ENCODE measurements around the gene S1PR1. TPM values are rescaled to one million over a fixed set of nuclear protein-coding genes. Genes with fewer than 3 reads are reported as not detected.
"Not testable (repeated sequence)": the region's sequence is repeated elsewhere in the genome, so short reads cannot be mapped to it uniquely, and the experiment has no call there.

S1PR1 gene
- total and polyA plus RNA-seq, 2 donors: 17.1 to 45.6 TPM

GRCh38 chr1:101196668-101197067 is 40.2 kb upstream of the S1PR1 start:
- H3K4me3 ChIP-seq (ENCODE audit: low read length in 2 of 2): no peak overlapping the region
- DNase-seq (ENCODE audit: low read depth in 6 of 9, low spot score in 9 of 9): no peak
- 100% methylated on average over 2 of the region's 2 CpGs for WGBS
- H3K9me3 ChIP-seq (ENCODE audit: control insufficient read depth in 2 of 2, insufficient read depth in 1 of 2, low read length in 1 of 2): no peaks in the 10 kb centered on the region
- H3K27me3 ChIP-seq (ENCODE audit: control insufficient read depth in 2 of 2, insufficient read depth in 1 of 2, low read length in 1 of 2): no peaks in the 10 kb centered on the region
- H3K36me3 ChIP-seq (ENCODE audit: control insufficient read depth in 2 of 2, insufficient read depth in 2 of 2, low read length in 1 of 2): no peaks in the 10 kb centered on the region
- H3K27ac ChIP-seq (ENCODE audit: low read depth in 1 of 2, low read length in 1 of 2): no peak overlapping the region
- no peaks in the 10 kb centered on the region for H3K4me1 ChIP-seq (ENCODE audit: control insufficient read depth in 2 of 2, insufficient read depth in 2 of 2, low read length in 2 of 2)

GRCh38 chr1:101198842-101199636 is 37.8 kb upstream of the S1PR1 start:
- WGBS: 94% methylated on average over 8 of the region's 8 CpGs
- Histone ChIP-seq H3K9me3 (ENCODE audit: control insufficient read depth in 2 of 2, insufficient read depth in 1 of 2, low read length in 1 of 2) (no peaks in the 10 kb centered on the region), H3K27ac (ENCODE audit: low read depth in 1 of 2, low read length in 1 of 2) (no peak overlapping the region), H3K27me3 (ENCODE audit: control insufficient read depth in 2 of 2, insufficient read depth in 1 of 2, low read length in 1 of 2) (no peaks in the 10 kb centered on the region), H3K36me3 (ENCODE audit: control insufficient read depth in 2 of 2, insufficient read depth in 2 of 2, low read length in 1 of 2) (no peaks in the 10 kb centered on the region), H3K4me3 (ENCODE audit: low read length in 2 of 2) (no peak overlapping the region), H3K4me1 (ENCODE audit: control insufficient read depth in 2 of 2, insufficient read depth in 2 of 2, low read length in 2 of 2) (no peaks in the 10 kb centered on the region)
- no peak for DNase-seq (ENCODE audit: low read depth in 6 of 9, low spot score in 9 of 9)

- Histone ChIP-seq H3K36me3 (ENCODE audit: control insufficient read depth in 2 of 2, insufficient read depth in 2 of 2, low read length in 1 of 2) (no peaks in the 10 kb centered on the region), H3K4me1 (ENCODE audit: control insufficient read depth in 2 of 2, insufficient read depth in 2 of 2, low read length in 2 of 2) (no peaks in the 10 kb centered on the region), H3K27me3 (ENCODE audit: control insufficient read depth in 2 of 2, insufficient read depth in 1 of 2, low read length in 1 of 2) (no peaks in the 10 kb centered on the region), H3K9me3 (ENCODE audit: control insufficient read depth in 2 of 2, insufficient read depth in 1 of 2, low read length in 1 of 2) (no peaks in the 10 kb centered on the region), H3K4me3 (ENCODE audit: low read length in 2 of 2) (no peak overlapping the region), H3K27ac (ENCODE audit: low read depth in 1 of 2, low read length in 1 of 2) (no peak overlapping the region)
- WGBS: 96% methylated on average over 1 of the region's 1 CpG
- no peak for DNase-seq (ENCODE audit: low read depth in 6 of 9, low spot score in 9 of 9)
Measured at GRCh38 chr1:101199637-101199982, 37.2 kb upstream of the S1PR1 start.

GRCh38 chr1:101200513-101200912 is 36.3 kb upstream of the S1PR1 start:
- H3K4me3 ChIP-seq (ENCODE audit: low read length in 2 of 2): no peak overlapping the region
- 96% methylated on average over 2 of the region's 2 CpGs for WGBS
- no peak for DNase-seq (ENCODE audit: low read depth in 6 of 9, low spot score in 9 of 9)
- H3K36me3 ChIP-seq (ENCODE audit: control insufficient read depth in 2 of 2, insufficient read depth in 2 of 2, low read length in 1 of 2): no peaks in the 10 kb centered on the region
- no peaks in the 10 kb centered on the region for H3K27me3 ChIP-seq (ENCODE audit: control insufficient read depth in 2 of 2, insufficient read depth in 1 of 2, low read length in 1 of 2)
- H3K27ac ChIP-seq (ENCODE audit: low read depth in 1 of 2, low read length in 1 of 2): no peak overlapping the region
- H3K4me1 ChIP-seq (ENCODE audit: control insufficient read depth in 2 of 2, insufficient read depth in 2 of 2, low read length in 2 of 2): no peaks in the 10 kb centered on the region
- no peaks in the 10 kb centered on the region for H3K9me3 ChIP-seq (ENCODE audit: control insufficient read depth in 2 of 2, insufficient read depth in 1 of 2, low read length in 1 of 2)

GRCh38 chr1:101203820-101204540 is 32.8 kb upstream of the S1PR1 start:
- DNase-seq (ENCODE audit: low read depth in 6 of 9, low spot score in 9 of 9): no peak
- Histone ChIP-seq H3K27me3 (ENCODE audit: control insufficient read depth in 2 of 2, insufficient read depth in 1 of 2, low read length in 1 of 2) (no peaks in the 10 kb centered on the region), H3K27ac (ENCODE audit: low read depth in 1 of 2, low read length in 1 of 2) (no peak overlapping the region), H3K4me1 (ENCODE audit: control insufficient read depth in 2 of 2, insufficient read depth in 2 of 2, low read length in 2 of 2) (no peaks in the 10 kb centered on the region), H3K36me3 (ENCODE audit: control insufficient read depth in 2 of 2, insufficient read depth in 2 of 2, low read length in 1 of 2) (no peaks in the 10 kb centered on the region), H3K9me3 (ENCODE audit: control insufficient read depth in 2 of 2, insufficient read depth in 1 of 2, low read length in 1 of 2) (no peaks in the 10 kb centered on the region), H3K4me3 (ENCODE audit: low read length in 2 of 2) (no peak overlapping the region)
- 97% methylated on average over 6 of the region's 6 CpGs for WGBS

GRCh38 chr1:101205457-101205856 is 31.4 kb upstream of the S1PR1 start:
- Histone ChIP-seq H3K9me3 (ENCODE audit: control insufficient read depth in 2 of 2, insufficient read depth in 1 of 2, low read length in 1 of 2) (no peaks in the 10 kb centered on the region), H3K27ac (ENCODE audit: low read depth in 1 of 2, low read length in 1 of 2) (no peak overlapping the region), H3K4me3 (ENCODE audit: low read length in 2 of 2) (no peak overlapping the region), H3K27me3 (ENCODE audit: control insufficient read depth in 2 of 2, insufficient read depth in 1 of 2, low read length in 1 of 2) (no peaks in the 10 kb centered on the region), H3K4me1 (ENCODE audit: control insufficient read depth in 2 of 2, insufficient read depth in 2 of 2, low read length in 2 of 2) (no peaks in the 10 kb centered on the region), H3K36me3 (ENCODE audit: control insufficient read depth in 2 of 2, insufficient read depth in 2 of 2, low read length in 1 of 2) (no peaks in the 10 kb centered on the region)
- DNase-seq (ENCODE audit: low read depth in 6 of 9, low spot score in 9 of 9): no peak

GRCh38 chr1:101206139-101206538 is 30.7 kb upstream of the S1PR1 start:
- H3K4me3 ChIP-seq (ENCODE audit: low read length in 2 of 2); H3K36me3 ChIP-seq (ENCODE audit: control insufficient read depth in 2 of 2, insufficient read depth in 2 of 2, low read length in 1 of 2); H3K9me3 ChIP-seq (ENCODE audit: control insufficient read depth in 2 of 2, insufficient read depth in 1 of 2, low read length in 1 of 2); DNase-seq (ENCODE audit: low read depth in 6 of 9, low spot score in 9 of 9); H3K27me3 ChIP-seq (ENCODE audit: control insufficient read depth in 2 of 2, insufficient read depth in 1 of 2, low read length in 1 of 2); H3K27ac ChIP-seq (ENCODE audit: low read depth in 1 of 2, low read length in 1 of 2); H3K4me1 ChIP-seq (ENCODE audit: control insufficient read depth in 2 of 2, insufficient read depth in 2 of 2, low read length in 2 of 2): not testable (repeated sequence)
- 97% methylated on average over 4 of the region's 4 CpGs for WGBS

GRCh38 chr1:101207271-101207670 is 29.5 kb upstream of the S1PR1 start:
- H3K4me3 ChIP-seq (ENCODE audit: low read length in 2 of 2); DNase-seq (ENCODE audit: low read depth in 6 of 9, low spot score in 9 of 9); H3K36me3 ChIP-seq (ENCODE audit: control insufficient read depth in 2 of 2, insufficient read depth in 2 of 2, low read length in 1 of 2); H3K27me3 ChIP-seq (ENCODE audit: control insufficient read depth in 2 of 2, insufficient read depth in 1 of 2, low read length in 1 of 2); H3K27ac ChIP-seq (ENCODE audit: low read depth in 1 of 2, low read length in 1 of 2); H3K4me1 ChIP-seq (ENCODE audit: control insufficient read depth in 2 of 2, insufficient read depth in 2 of 2, low read length in 2 of 2); H3K9me3 ChIP-seq (ENCODE audit: control insufficient read depth in 2 of 2, insufficient read depth in 1 of 2, low read length in 1 of 2): not testable (repeated sequence)
- WGBS: 98% methylated on average over 9 of the region's 9 CpGs

GRCh38 chr1:101207891-101208290 is 28.9 kb upstream of the S1PR1 start:
- no peaks in the 10 kb centered on the region for H3K4me1 ChIP-seq (ENCODE audit: control insufficient read depth in 2 of 2, insufficient read depth in 2 of 2, low read length in 2 of 2)
- H3K4me3 ChIP-seq (ENCODE audit: low read length in 2 of 2): no peak overlapping the region
- DNase-seq (ENCODE audit: low read depth in 6 of 9, low spot score in 9 of 9): no peak
- H3K36me3 ChIP-seq (ENCODE audit: control insufficient read depth in 2 of 2, insufficient read depth in 2 of 2, low read length in 1 of 2): no peaks in the 10 kb centered on the region
- H3K27me3 ChIP-seq (ENCODE audit: control insufficient read depth in 2 of 2, insufficient read depth in 1 of 2, low read length in 1 of 2): no peaks in the 10 kb centered on the region
- no peak overlapping the region for H3K27ac ChIP-seq (ENCODE audit: low read depth in 1 of 2, low read length in 1 of 2)
- WGBS: 95% methylated on average over 2 of the region's 2 CpGs
- H3K9me3 ChIP-seq (ENCODE audit: control insufficient read depth in 2 of 2, insufficient read depth in 1 of 2, low read length in 1 of 2): no peaks in the 10 kb centered on the region
